Karpas-422 (cell line): ENCODE measurements around the gene MGAT5B. TPM values are rescaled to one million over a fixed set of nuclear protein-coding genes. Genes with fewer than 3 reads are reported as not detected.

Experiments used
- DNase-seq: peaks from one replicate; pipeline ENCODE4 v3.0.0-alpha.2; 2015
- H2AFZ ChIP-seq: fragments of 200-600 bp; sonication (generic); 2 replicates; pipeline ENCODE4 v1.6.1; 2014; ENCODE audit warnings: antibody characterized with exemption, low read length, mixed read lengths
- H3K27ac ChIP-seq: fragments of 200-600 bp; sonication (generic); 2 replicates; pipeline ENCODE4 v1.5.1; 2014; ENCODE audit warnings: mild to moderate bottlenecking, low read length, moderate library complexity
- H3K27me3 ChIP-seq: fragments of 200-600 bp; sonication (generic); 2 replicates; pipeline ENCODE4 v1.6.1; 2014; ENCODE audit warnings: low read length, mixed read lengths
- H3K36me3 ChIP-seq: fragments of 200-600 bp; sonication (generic); 2 replicates; pipeline ENCODE4 v1.6.1; 2014; ENCODE audit warnings: low read length, mixed read lengths; ENCODE audit not compliant: insufficient read depth
- H3K4me1 ChIP-seq: fragments of 200-600 bp; sonication (generic); 2 replicates; pipeline ENCODE4 v1.6.1; 2014; ENCODE audit warnings: mild to moderate bottlenecking, low read length, mixed read lengths
- H3K4me2 ChIP-seq: fragments of 200-600 bp; sonication (generic); 2 replicates; pipeline ENCODE4 v1.6.1; 2014; ENCODE audit warnings: low read length, low read depth, mild to moderate bottlenecking; ENCODE audit not compliant: poor library complexity, severe bottlenecking
- H3K4me3 ChIP-seq: fragments of 200-600 bp; sonication (generic); 2 replicates; pipeline ENCODE4 v1.5.1; 2014; ENCODE audit warnings: mild to moderate bottlenecking, antibody characterized with exemption, low read length, mixed read lengths
- H3K79me2 ChIP-seq: fragments of 200-600 bp; sonication (generic); 2 replicates; pipeline ENCODE4 v1.6.1; 2014; ENCODE audit warnings: mild to moderate bottlenecking, low read length, mixed read lengths
- H3K9ac ChIP-seq: fragments of 200-600 bp; sonication (generic); 2 replicates; pipeline ENCODE4 v1.6.0; 2014; ENCODE audit warnings: low read length
- H3K9me2 ChIP-seq: fragments of 200-600 bp; sonication (generic), shearing (Covaris generic); replicated peaks from 2 replicates; pipeline ENCODE4 v1.6.0; 2014; ENCODE audit warnings: mild to moderate bottlenecking, low read length, moderate library complexity; ENCODE audit not compliant: insufficient read depth
- H3K9me3 ChIP-seq: fragments of 300-700, 200-600 bp; sonication (generic); 2 replicates; pipeline ENCODE4 v1.6.1; 2014; ENCODE audit warnings: low read length, mixed read lengths
- H4K20me1 ChIP-seq: fragments of 200-600 bp; sonication (generic); 2 replicates; pipeline ENCODE4 v1.6.1; 2014; ENCODE audit warnings: mild to moderate bottlenecking, antibody characterized with exemption, low read length, low read depth; ENCODE audit not compliant: insufficient read depth
- total RNA-seq: library from RNA; depleted of rRNA; stranded (reverse); fragments of >200 nt; shearing (Covaris generic); gene quantifications from 2 replicates; pipeline ENCODE4 v1.2.3, GENCODE V29; 2014; ENCODE audit warnings: low replicate concordance

Gene MGAT5B
- total RNA-seq, 1 experiment from 2014 or later: not detected

DNA sequence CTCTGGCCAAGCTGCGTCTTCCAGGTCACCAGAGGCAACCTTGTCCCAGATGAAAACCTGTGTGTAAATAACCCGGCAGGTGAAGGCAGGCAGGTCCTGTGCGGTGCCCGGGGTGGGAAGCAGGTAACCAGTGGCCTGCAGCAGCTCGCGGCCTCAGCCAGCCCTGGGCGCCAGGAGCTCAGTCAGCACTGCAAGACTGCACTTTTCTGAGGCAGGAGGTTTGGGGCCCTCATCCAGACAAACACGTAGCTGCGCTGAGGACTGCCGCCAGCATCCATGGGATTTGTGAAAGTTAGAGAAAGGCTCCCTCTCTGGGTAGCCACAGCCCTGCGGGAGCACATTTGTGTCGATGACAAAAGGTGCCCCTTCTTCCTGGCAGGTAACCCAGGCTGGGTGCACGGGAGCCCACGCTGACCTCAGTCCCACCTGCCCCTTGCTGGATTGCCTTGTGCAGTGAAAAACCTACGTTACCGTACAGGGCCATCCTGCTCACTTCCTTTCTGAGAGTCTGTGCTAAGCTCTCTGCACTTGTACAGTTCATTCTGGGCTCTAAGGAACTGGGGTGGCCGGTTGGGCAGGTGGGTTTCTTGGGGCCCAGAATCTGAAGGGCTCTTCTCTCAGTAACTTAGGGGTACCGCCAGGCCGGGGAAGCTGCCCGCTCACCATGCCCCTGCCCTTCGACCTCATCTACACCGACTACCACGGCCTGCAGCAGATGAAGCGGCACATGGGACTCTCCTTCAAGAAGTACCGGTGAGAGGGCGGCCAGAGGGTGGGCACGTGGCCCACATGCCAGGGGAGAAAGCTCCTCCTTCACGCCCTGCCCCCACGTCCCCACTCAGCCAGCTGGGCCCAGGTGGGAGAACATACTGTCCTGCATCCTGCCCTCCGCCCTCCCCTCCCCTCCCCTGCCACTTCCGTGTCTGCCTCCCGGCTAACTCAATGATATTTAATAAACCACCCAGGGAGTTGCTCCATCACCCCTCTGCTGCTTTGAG is 56.4 kb downstream of the MGAT5B start:
- Histone ChIP-seq H3K27ac (no peak overlapping the region), H3K9ac (no peak overlapping the region)

DNA sequence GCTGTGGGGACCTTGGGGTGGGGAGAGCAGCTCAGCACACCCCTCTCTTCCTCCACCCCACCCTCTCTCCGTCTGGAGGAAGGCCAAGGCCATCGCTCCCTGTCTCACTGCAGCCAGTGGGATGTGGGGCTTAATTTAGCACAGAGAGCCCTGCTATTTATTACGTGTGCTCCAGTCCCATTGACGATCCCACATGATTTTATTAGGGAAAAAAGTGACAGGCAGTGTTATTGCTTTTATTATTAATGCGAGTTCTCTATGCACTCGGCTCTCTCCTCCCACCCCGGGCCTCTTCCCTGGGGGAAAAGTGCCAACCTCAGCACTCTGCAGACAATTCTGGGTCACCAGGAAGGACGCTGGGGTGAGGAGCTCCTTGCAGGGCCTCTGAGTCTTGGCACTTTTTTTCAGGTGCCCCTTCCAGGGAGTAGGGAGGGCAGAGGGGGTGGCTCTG is 57.3 kb downstream of the MGAT5B start:
- no peak for DNase-seq
- no peaks in the 10 kb centered on the region for H3K9me2 ChIP-seq
- H4K20me1 ChIP-seq: 0 out of 2 replicates have a peak, but pooled peaks cover 5% of the 10 kb centered on the region
- H3K4me3 ChIP-seq: no peak overlapping the region
- H3K36me3 ChIP-seq: no peaks in the 10 kb centered on the region
- H3K9ac ChIP-seq: no peak overlapping the region
- no peaks in the 10 kb centered on the region for H3K4me1 ChIP-seq
- H3K79me2 ChIP-seq: no peaks in the 10 kb centered on the region
- no peak overlapping the region for H3K27ac ChIP-seq
- no peak overlapping the region for H2AFZ ChIP-seq
- no peak overlapping the region for H3K4me2 ChIP-seq
- H3K9me3 ChIP-seq: no peaks in the 10 kb centered on the region
- no peaks in the 10 kb centered on the region for H3K27me3 ChIP-seq

More for the DNA sequence above, 56.4 kb downstream of the MGAT5B start:
- H2AFZ ChIP-seq: no peak overlapping the region
- H3K9me2 ChIP-seq: no peaks in the 10 kb centered on the region
- DNase-seq: no peak
- 0 out of 2 replicates have a peak, but pooled peaks cover 5% of the 10 kb centered on the region for H4K20me1 ChIP-seq
- no peaks in the 10 kb centered on the region for H3K36me3 ChIP-seq
- no peaks in the 10 kb centered on the region for H3K79me2 ChIP-seq
- no peaks in the 10 kb centered on the region for H3K4me1 ChIP-seq
- H3K4me3 ChIP-seq: no peak overlapping the region
- H3K27me3 ChIP-seq: no peaks in the 10 kb centered on the region
- no peak overlapping the region for H3K4me2 ChIP-seq
- H3K9me3 ChIP-seq: no peaks in the 10 kb centered on the region

DNA sequence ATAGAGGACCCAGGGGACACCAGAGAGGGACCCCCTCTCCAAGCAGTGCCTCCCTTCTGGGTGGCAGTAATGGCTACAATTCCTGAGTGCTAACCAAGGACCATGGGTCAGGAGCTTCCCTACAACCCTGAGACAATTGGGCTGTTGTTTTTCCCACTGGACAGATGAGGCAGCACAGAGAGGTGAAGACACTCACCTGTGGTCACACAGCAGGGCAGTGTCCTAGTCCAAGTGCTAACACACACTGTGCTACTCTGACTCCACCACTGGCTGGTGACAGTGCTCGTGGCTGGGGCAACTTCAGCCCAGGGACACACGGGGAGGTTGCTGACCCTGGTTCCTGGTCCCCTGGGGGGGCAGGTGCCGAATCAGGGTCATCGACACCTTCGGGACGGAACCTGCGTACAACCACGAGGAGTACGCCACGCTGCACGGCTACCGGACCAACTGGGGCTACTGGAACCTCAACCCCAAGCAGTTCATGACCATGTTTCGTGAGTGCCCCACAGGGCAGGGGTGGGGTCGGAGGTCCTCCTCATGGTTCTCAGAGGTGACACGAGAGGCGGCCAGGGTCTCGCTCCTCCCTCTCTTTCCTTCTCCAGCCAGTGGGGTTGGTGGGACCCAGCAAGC is 58.1 kb downstream of the MGAT5B start:
- Histone ChIP-seq H3K9ac (no peak overlapping the region), H3K27me3 (no peaks in the 10 kb centered on the region), H3K4me3 (no peak overlapping the region), H4K20me1 (0 out of 2 replicates have a peak, but pooled peaks cover 2% of the 10 kb centered on the region), H3K79me2 (no peaks in the 10 kb centered on the region), H2AFZ (no peak overlapping the region), H3K36me3 (no peaks in the 10 kb centered on the region), H3K27ac (no peak overlapping the region), H3K4me2 (no peak overlapping the region), H3K9me2 (no peaks in the 10 kb centered on the region), H3K9me3 (no peaks in the 10 kb centered on the region), H3K4me1 (no peaks in the 10 kb centered on the region)
- DNase-seq: no peak

DNA sequence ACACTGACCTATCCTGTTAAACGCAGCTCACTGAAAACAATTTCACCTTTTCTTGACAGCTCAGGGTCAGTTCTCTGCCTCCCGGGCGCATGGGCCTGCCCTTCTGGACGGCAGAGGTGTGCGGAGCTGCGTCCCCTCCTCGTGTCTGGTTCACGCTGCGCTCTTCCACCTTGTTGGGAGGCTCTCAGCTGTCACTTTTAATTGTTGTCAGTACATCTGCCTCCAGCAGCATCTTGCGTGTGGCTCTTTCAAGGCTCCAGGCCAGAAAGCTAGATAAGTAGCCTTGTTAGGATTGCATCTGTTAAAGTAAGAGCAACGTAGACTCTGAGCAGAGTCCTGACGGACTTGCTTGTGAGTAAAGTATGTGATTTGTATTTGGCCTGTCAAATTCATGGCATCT is 59.4 kb downstream of the MGAT5B start:
- Histone ChIP-seq H3K4me3 (no peak overlapping the region), H3K9ac (no peak overlapping the region)

DNA sequence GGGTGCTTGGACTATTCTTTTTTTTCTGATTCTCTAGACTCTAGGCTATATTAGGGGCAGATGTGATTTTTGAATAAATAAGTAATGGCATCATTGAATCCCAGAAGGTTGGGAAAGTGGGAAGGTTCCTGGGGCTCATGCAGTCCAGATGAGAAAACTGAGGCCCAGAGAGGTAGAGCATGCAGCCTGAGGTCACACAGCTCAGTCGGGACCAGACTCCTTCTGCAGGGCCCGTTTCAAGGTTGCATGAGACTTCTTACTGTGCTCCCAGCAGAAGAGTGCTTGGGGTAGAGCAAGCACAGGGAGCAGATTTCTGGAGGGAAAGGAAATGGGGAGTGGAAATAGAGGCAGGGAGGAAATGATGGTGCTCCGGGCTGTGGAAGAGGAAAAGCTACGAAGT is 59.8 kb downstream of the MGAT5B start:
- Histone ChIP-seq H4K20me1 (no peaks in the 10 kb centered on the region), H3K27ac (no peak overlapping the region), H3K36me3 (no peaks in the 10 kb centered on the region), H3K9ac (no peak overlapping the region), H3K4me2 (no peak overlapping the region), H3K4me3 (no peak overlapping the region), H3K4me1 (no peaks in the 10 kb centered on the region), H2AFZ (no peak overlapping the region), H3K79me2 (no peaks in the 10 kb centered on the region), H3K9me3 (no peaks in the 10 kb centered on the region), H3K9me2 (no peaks in the 10 kb centered on the region), H3K27me3 (no peaks in the 10 kb centered on the region)
- no peak for DNase-seq

More for the DNA sequence above, 59.4 kb downstream of the MGAT5B start:
- no peaks in the 10 kb centered on the region for H3K27me3 ChIP-seq
- no peak overlapping the region for H3K4me2 ChIP-seq
- H3K9me2 ChIP-seq: no peaks in the 10 kb centered on the region
- H4K20me1 ChIP-seq: no peaks in the 10 kb centered on the region
- no peaks in the 10 kb centered on the region for H3K79me2 ChIP-seq
- no peaks in the 10 kb centered on the region for H3K36me3 ChIP-seq
- H3K9me3 ChIP-seq: no peaks in the 10 kb centered on the region
- no peak for DNase-seq
- H2AFZ ChIP-seq: no peak overlapping the region
- no peak overlapping the region for H3K27ac ChIP-seq
- H3K4me1 ChIP-seq: no peaks in the 10 kb centered on the region

DNA sequence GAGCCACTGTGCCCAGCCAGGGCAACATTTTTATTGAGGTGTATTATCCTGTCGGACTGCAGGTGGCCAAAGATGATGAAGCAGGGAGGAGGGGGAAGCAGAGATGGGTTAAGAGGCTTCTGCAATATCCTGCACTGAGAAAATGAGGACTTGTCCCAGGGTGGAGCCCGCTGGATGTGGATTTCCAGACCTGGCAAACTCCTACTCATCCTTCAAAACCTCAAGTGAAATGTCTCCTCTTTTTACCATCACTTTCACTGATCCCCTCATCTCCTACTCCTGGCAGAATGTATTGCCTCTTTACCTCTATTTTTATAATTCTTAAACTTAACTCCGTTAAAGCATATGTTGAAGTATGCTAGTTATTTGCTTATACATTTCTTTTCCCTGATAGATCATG is 60.9 kb downstream of the MGAT5B start:
- Histone ChIP-seq H3K9ac (no peak overlapping the region), H3K4me1 (no peaks in the 10 kb centered on the region), H3K4me3 (no peak overlapping the region), H3K27me3 (no peaks in the 10 kb centered on the region), H2AFZ (no peak overlapping the region), H3K27ac (no peak overlapping the region), H3K79me2 (no peaks in the 10 kb centered on the region), H3K36me3 (no peaks in the 10 kb centered on the region), H3K9me3 (no peaks in the 10 kb centered on the region), H3K9me2 (no peaks in the 10 kb centered on the region), H3K4me2 (no peak overlapping the region), H4K20me1 (no peaks in the 10 kb centered on the region)
- DNase-seq: no peak

DNA sequence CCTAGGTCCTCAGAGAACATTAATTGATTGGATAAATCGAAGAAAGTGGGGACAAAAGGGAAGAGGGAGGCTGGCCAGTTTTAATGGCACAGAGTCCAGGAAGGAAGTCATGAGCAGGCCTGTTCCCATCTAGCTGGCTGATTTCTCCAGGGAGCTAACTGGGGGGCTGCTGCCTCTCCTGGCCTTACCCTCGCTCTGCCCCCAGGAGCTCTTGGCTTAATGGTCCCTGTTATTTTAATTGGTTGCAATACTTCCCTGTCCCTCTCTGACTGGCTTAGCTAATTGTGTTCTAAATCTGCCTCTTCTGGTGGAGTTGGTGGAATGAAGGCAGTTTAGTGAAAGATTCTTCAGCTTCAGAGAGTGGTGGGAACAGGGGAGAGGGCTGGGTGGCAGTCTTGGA is 61.4 kb downstream of the MGAT5B start:
- Histone ChIP-seq H3K36me3 (no peaks in the 10 kb centered on the region), H3K9ac (no peak overlapping the region), H2AFZ (no peak overlapping the region), H3K9me2 (no peaks in the 10 kb centered on the region), H3K4me1 (no peaks in the 10 kb centered on the region), H3K4me2 (no peak overlapping the region), H3K79me2 (no peaks in the 10 kb centered on the region), H3K4me3 (no peak overlapping the region), H4K20me1 (no peaks in the 10 kb centered on the region), H3K27ac (no peak overlapping the region), H3K27me3 (no peaks in the 10 kb centered on the region), H3K9me3 (no peaks in the 10 kb centered on the region)
- no peak for DNase-seq

DNA sequence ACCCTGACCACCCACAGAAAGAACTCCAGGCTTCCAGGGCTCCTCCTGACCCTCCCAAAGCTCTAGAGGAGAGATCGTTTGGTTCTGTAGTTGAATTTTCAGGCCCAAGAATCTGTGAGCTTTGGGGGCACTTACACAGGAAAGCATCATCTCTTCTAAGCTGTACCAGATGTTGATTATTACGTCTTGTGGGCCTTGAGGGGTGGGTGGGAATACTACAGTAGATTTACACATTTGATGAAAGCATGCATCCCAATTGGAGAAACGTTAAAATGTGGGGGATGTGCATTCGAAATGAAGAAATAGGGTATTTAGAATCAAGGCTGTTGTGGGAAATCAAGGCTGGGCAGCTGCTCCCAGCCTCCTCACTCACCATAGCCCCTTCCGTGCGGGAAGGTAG is 61.9 kb downstream of the MGAT5B start:
- no peaks in the 10 kb centered on the region for H3K4me1 ChIP-seq
- H3K27ac ChIP-seq: no peak overlapping the region
- no peaks in the 10 kb centered on the region for H3K27me3 ChIP-seq
- H3K9ac ChIP-seq: no peak overlapping the region
- H3K36me3 ChIP-seq: no peaks in the 10 kb centered on the region
- H3K4me2 ChIP-seq: no peak overlapping the region
- no peaks in the 10 kb centered on the region for H4K20me1 ChIP-seq
- H3K79me2 ChIP-seq: no peaks in the 10 kb centered on the region
- H3K4me3 ChIP-seq: no peak overlapping the region
- no peaks in the 10 kb centered on the region for H3K9me3 ChIP-seq
- no peak overlapping the region for H2AFZ ChIP-seq
- no peaks in the 10 kb centered on the region for H3K9me2 ChIP-seq
- DNase-seq: no peak
